Fibroblast of lung (primary cell): ENCODE data around the gene SF1.

Experiments
- EZH2 ChIP-seq: IDR thresholded peaks from 2 replicates; pipeline ENCODE4 v1.5.1; 2012; ENCODE audit warnings: low read length, control low read depth, mild to moderate bottlenecking; ENCODE audit errors: missing control alignments
- TF ChIP-seq, protein P1 (sequence below), 2 donors: IDR thresholded peaks in 1 of 2; conservative IDR thresholded peaks in 1 of 2; 1 replicate in 1 of 2; 2 replicates in 1 of 2; pipeline ENCODE4 v1.5.1; 2011 to 2012; ENCODE audit warnings: low read length in 2 of 2, control low read depth in 1 of 2, inconsistent platforms in 1 of 2, low read depth in 1 of 2, mild to moderate bottlenecking in 1 of 2

DNA sequence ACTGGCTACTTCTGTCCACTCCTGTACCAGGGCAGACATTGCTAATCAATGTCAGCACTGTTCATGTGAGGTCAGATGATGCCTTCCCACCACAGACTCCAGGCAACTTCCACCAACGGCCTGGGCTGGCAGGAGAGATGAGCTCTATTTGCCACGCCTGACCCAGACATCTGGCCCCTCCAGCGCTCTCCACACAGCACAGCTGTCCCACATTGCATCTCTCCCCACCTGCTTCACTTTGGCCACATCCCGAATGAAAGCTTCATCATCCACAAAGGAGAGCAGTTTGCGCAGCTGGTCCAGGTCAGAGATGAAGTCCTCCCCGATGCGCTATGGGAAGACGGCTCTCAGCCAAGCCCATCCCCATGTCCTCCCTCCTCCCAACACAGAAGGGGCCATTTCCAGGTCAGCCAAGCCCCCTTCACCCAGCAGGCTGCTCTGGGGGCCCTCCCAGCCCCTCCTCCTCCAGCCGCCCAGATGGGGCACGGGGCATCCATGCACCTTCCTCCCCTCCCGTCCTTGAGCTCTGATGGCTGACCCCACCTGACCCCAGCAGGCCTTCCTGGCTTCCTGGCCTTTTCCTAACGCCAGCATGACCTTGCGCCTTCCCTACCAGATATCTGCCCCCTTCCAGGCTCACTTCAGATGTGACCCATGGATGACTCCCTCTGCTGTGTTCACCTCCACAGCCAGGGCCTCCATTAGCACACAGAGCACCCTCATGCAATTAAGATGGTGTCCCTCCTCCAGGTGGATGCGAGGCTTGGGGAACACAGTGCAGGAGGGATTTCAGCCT, 26.0 kb downstream of the SF1 start:
- TF ChIP-seq, protein P1, sequence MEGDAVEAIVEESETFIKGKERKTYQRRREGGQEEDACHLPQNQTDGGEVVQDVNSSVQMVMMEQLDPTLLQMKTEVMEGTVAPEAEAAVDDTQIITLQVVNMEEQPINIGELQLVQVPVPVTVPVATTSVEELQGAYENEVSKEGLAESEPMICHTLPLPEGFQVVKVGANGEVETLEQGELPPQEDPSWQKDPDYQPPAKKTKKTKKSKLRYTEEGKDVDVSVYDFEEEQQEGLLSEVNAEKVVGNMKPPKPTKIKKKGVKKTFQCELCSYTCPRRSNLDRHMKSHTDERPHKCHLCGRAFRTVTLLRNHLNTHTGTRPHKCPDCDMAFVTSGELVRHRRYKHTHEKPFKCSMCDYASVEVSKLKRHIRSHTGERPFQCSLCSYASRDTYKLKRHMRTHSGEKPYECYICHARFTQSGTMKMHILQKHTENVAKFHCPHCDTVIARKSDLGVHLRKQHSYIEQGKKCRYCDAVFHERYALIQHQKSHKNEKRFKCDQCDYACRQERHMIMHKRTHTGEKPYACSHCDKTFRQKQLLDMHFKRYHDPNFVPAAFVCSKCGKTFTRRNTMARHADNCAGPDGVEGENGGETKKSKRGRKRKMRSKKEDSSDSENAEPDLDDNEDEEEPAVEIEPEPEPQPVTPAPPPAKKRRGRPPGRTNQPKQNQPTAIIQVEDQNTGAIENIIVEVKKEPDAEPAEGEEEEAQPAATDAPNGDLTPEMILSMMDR (conservative IDR thresholded peaks at IDR 0.05 in 1 of 2, IDR thresholded peaks at IDR 0.05 in 1 of 2; ENCODE audit: low read depth in 1 of 2, low read length in 2 of 2): no peak
- TF ChIP-seq EZH2: no peak
